ENCODE results near the gene SEMA4D.

The SEMA4D gene, protein sequence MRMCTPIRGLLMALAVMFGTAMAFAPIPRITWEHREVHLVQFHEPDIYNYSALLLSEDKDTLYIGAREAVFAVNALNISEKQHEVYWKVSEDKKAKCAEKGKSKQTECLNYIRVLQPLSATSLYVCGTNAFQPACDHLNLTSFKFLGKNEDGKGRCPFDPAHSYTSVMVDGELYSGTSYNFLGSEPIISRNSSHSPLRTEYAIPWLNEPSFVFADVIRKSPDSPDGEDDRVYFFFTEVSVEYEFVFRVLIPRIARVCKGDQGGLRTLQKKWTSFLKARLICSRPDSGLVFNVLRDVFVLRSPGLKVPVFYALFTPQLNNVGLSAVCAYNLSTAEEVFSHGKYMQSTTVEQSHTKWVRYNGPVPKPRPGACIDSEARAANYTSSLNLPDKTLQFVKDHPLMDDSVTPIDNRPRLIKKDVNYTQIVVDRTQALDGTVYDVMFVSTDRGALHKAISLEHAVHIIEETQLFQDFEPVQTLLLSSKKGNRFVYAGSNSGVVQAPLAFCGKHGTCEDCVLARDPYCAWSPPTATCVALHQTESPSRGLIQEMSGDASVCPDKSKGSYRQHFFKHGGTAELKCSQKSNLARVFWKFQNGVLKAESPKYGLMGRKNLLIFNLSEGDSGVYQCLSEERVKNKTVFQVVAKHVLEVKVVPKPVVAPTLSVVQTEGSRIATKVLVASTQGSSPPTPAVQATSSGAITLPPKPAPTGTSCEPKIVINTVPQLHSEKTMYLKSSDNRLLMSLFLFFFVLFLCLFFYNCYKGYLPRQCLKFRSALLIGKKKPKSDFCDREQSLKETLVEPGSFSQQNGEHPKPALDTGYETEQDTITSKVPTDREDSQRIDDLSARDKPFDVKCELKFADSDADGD

DNA sequence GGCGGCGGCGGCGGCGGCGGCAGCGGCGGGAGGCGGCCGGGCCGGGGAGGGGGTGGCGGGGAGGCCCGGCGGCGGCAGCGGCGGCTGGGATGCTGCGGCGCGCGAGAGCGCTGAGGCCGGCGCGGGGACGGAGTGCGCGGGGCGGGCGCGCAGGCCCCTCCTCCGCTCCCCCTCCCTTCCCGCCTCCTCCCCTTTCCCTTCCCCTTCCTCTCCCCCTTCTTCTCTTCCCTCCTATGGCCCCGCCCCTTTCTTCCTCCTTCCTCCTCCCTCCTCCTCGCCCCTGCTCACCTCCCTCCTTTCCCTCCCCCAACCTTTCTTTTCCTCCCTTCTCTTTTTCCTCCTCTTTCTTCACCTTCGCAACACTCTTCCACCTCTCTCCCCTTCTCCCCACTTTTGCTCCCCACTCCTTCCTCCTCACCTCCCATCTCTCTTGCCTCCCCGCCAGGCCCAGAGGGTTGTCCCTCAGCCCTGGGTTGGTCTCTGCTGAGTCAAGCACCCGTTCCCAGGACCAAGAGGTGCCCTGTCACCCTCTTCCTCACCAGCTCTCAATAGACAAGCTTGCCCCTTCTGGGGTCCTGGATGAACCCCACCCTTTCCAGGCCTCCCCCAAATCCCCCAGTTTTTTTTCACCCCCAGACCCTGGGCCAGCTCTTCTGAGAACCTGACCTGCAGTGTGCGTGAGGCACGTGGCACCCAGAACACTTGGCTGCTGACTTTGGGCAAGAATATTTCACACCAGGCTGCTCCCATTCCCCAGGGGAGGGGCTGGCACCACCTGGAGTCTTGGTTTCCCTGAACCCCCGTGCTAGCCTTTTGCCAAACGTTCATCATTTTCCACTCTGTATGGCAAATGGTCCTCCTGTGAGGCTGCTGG is at the start of gene SEMA4D:
TSS of gene SEMA4D (minus strand) at position 136 of the 874 bp plus-strand sequence. CDS start 92,657 bp downstream, outside the sequence.
- peak; percentile 11 for DNase-seq
- Histone ChIP-seq H3K36me3 (replicated peaks) (no peaks in the 10 kb centered on the region), H3K4me3 (ENCODE audit: low read depth, low read length) (peak within 1 kb of the TSS; percentile 42), H3K27ac (no peak within 1 kb of the TSS), H3K27me3 (replicated peaks) (peaks cover 7% of the 10 kb centered on the region)
- TF ChIP-seq, protein P1, sequence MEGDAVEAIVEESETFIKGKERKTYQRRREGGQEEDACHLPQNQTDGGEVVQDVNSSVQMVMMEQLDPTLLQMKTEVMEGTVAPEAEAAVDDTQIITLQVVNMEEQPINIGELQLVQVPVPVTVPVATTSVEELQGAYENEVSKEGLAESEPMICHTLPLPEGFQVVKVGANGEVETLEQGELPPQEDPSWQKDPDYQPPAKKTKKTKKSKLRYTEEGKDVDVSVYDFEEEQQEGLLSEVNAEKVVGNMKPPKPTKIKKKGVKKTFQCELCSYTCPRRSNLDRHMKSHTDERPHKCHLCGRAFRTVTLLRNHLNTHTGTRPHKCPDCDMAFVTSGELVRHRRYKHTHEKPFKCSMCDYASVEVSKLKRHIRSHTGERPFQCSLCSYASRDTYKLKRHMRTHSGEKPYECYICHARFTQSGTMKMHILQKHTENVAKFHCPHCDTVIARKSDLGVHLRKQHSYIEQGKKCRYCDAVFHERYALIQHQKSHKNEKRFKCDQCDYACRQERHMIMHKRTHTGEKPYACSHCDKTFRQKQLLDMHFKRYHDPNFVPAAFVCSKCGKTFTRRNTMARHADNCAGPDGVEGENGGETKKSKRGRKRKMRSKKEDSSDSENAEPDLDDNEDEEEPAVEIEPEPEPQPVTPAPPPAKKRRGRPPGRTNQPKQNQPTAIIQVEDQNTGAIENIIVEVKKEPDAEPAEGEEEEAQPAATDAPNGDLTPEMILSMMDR (IDR thresholded peaks at IDR 0.05; ENCODE audit: low read depth, low read length, missing control alignments), result no peak
- in situ Hi-C loops (cut with HindIII; ENCODE audit: low pct_ligation_motif_present, low sequenced_read_pairs), result no loop called here

DNA sequence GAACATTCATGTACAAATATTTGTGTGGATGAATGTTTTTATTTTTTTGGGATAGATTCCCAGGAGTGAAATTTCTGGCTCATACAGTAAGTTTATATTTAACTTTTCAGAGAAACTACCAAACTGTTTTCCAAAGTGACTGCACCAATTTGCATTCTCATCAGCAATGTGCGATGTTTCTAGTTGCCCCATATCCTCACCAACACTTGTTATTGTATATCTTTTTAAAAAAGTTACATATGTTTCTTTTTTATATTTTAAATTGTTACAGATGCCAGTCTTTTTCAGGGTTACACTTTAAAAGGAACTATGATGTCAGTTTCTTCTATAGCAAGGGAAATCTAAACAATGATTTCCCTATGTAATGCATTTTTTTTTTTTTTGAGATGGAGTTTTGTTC is 49.1 kb upstream of the SEMA4D start:
- no peak for DNase-seq
- Histone ChIP-seq H3K36me3 (replicated peaks) (no peaks in the 10 kb centered on the region), H3K27ac (no peak overlapping the region), H3K27me3 (replicated peaks) (no peaks in the 10 kb centered on the region), H3K4me3 (ENCODE audit: low read depth, low read length) (no peak overlapping the region)
- in situ Hi-C loops (cut with HindIII; ENCODE audit: low pct_ligation_motif_present, low sequenced_read_pairs), result no loop called here
- TF ChIP-seq, protein P1 (IDR thresholded peaks at IDR 0.05; ENCODE audit: low read depth, low read length, missing control alignments), result no peak

DNA sequence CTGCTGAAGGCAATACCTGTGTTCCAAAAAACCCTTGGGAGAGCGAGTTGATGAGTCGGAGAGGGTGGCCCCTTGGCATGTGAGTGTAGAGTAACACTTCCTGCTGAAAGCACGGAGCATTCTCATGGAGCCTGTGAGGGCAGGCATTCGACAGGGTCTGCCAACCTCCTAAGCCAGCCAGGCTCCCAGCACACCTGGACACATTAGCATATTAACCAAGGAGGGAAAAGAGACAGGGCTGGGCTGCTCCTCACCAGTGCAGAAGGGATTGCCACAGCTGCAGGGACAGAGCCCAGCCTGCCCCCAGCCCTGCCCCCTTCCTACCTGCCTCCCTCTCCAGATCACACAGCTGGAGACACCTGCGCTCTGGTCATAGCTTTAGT is 46.4 kb upstream of the SEMA4D start:
- no peak for DNase-seq
- TF ChIP-seq, protein P1 (IDR thresholded peaks at IDR 0.05; ENCODE audit: low read depth, low read length, missing control alignments), result no peak
- in situ Hi-C loops (cut with HindIII; ENCODE audit: low pct_ligation_motif_present, low sequenced_read_pairs), result no loop called here

DNA sequence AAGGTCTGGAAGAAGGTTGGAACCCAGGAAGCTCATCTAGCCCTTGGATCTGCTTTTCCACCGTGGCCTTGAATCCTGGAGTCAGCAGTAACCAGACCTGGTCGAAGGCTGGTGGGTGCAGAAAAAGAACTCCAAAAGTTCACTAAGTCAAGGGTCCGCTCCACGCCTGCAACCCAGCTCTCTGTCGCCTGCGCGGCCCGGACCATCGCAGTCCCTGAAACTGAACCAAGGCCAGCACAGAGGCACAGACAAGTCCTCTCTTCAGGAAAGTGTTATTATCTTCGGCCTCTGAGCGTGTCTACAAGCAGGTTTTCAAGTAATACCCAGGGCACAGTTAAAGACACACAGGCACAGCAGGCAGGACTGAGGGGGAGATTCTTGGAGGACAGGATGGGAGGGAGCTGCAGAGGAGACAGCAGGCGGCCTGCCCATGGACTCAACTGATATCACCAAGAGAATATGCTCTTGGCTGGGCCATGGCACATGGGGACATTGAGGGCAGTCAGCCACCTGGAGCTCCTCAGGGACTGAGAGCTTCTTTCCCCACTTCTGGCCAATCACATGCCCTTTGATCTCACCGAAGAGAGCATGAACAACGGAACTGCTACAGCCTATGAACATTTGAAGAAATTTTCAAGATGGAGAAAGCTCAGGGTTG is 45.8 kb upstream of the SEMA4D start:
- DNase-seq, result no peak
- in situ Hi-C loops (cut with HindIII; ENCODE audit: low pct_ligation_motif_present, low sequenced_read_pairs), result no loop called here

More for the DNA sequence above, 46.4 kb upstream of the SEMA4D start:
- Histone ChIP-seq H3K27ac (no peak overlapping the region), H3K27me3 (replicated peaks) (no peaks in the 10 kb centered on the region), H3K4me3 (ENCODE audit: low read depth, low read length) (no peak overlapping the region), H3K36me3 (replicated peaks) (no peaks in the 10 kb centered on the region)

More for the DNA sequence above, 45.8 kb upstream of the SEMA4D start:
- Histone ChIP-seq H3K4me3 (ENCODE audit: low read depth, low read length) (no peak overlapping the region), H3K27ac (no peak overlapping the region), H3K36me3 (replicated peaks) (no peaks in the 10 kb centered on the region), H3K27me3 (replicated peaks) (no peaks in the 10 kb centered on the region)
- TF ChIP-seq, protein P1 (IDR thresholded peaks at IDR 0.05; ENCODE audit: low read depth, low read length, missing control alignments), result no peak

All from brain microvascular endothelial cell (primary cell).